ENCODE data around the gene MACC1. TPM values are rescaled to one million over a fixed set of nuclear protein-coding genes. Genes with fewer than 3 reads are reported as not detected.

MACC1 gene
- total and polyA plus RNA-seq, 10 of the 15 experiments (the other 5 are each of a cell fraction or from before 2014, with no cell fraction given) = 6.0 to 61.1 (median 12.7) TPM

- no peak overlapping the region for H3K27ac ChIP-seq (ENCODE audit: control insufficient read depth, insufficient read depth)
- RAD21 ChIA-PET (ENCODE audit: unreplicated experiment) = no interaction called here
- peaks cover 4% of the 10 kb centered on the region; the same call in 1 of the 2 replicates for H3K4me1 ChIP-seq (ENCODE audit: control insufficient read depth, insufficient read depth, low read length)
- H3K79me2 ChIP-seq (ENCODE audit: control insufficient read depth, insufficient read depth, low read length) = peaks cover 36% of the 10 kb centered on the region
- no peak for TF ChIP-seq CREB1 (IDR thresholded peaks at IDR 0.05; ENCODE audit: low read depth)
- TF ChIP-seq NBN (IDR thresholded peaks at IDR 0.05) = no peak
- no peak for TF ChIP-seq POLR2AphosphoS2 (IDR thresholded peaks at IDR 0.05; ENCODE audit: low read depth, low read length)
- intact Hi-C loops (cut with micrococcal nuclease; ENCODE audit: unreplicated experiment) = no loop called here
- peaks cover 3 to 9% of the 10 kb centered on the region in 2 experiments; a peak in 3 of 4 replicates for H3K36me3 ChIP-seq (ENCODE audit: control insufficient read depth in 2 of 2, insufficient read depth in 2 of 2, low read length in 1 of 2)
- no peak overlapping the region for H3K4me2 ChIP-seq (ENCODE audit: control insufficient read depth, insufficient read depth)
- no peak overlapping the region for H3K4me3 ChIP-seq
- ATAC-seq (peak; percentile 6; the same call in 1 of the 3 replicates), FAIRE-seq (peak; percentile 44), DNase-seq (ENCODE audit: low read depth, low spot score) (no peak)
- BruUV-seq (replicated peaks) = TSS peak; percentile 3
- no peaks in the 10 kb centered on the region for H4K20me1 ChIP-seq (ENCODE audit: control insufficient read depth, insufficient read depth)
- peaks cover 31% of the 10 kb centered on the region for H3K9me3 ChIP-seq (replicated peaks; ENCODE audit: control insufficient read depth, insufficient read depth, low read length)
- SMC1A ChIA-PET (ENCODE audit: uncharacterized antibody, unreplicated experiment) = interaction anchor here (1.2 to 6.7 kb wide), 2 partner anchors 11 to 64 kb away, joined by 3 to 123 read pairs; partner anchors contain the start of gene MACC1
- POLR2A ChIA-PET = interaction anchor here (0.8 kb wide), 1 partner anchor 18 kb away, joined by 3 read pairs; no protein-coding TSS in a partner anchor
- H2AFZ ChIP-seq (ENCODE audit: control insufficient read depth, low read depth, low read length) = no peak overlapping the region
- WGBS (ENCODE audit: insufficient coverage, insufficient replicate concordance, low lambda C conversion rate, missing lambda C conversion rate) = 42% methylated on average over 2 of the region's 2 CpGs
- no peak overlapping the region for H3K9ac ChIP-seq (ENCODE audit: control insufficient read depth, insufficient read depth, low read length)
- CTCF ChIA-PET = interaction anchor here (1.3 to 1.8 kb wide), 3 partner anchors 11 to 104 kb away, joined by 4 to 5 read pairs (median 4); partner anchors contain the start of gene MACC1
- H3K27me3 ChIP-seq (replicated peaks in 1 of 2; ENCODE audit: control insufficient read depth in 2 of 2, insufficient read depth in 2 of 2, low read length in 1 of 2) = no peaks in the 10 kb centered on the region
- in situ Hi-C loops (cut with MboI) = no loop called here
Observed at GRCh38 chr7:20206104-20206896, 10.9 kb downstream of the MACC1 start.

GRCh38 chr7:20203316-20203715, 13.9 kb downstream of the MACC1 start:
- Histone ChIP-seq H3K36me3 (ENCODE audit: control insufficient read depth in 2 of 2, insufficient read depth in 2 of 2, low read length in 1 of 2) (peaks cover 3 to 5% of the 10 kb centered on the region in 2 experiments; a peak in 3 of 4 replicates), H3K4me1 (ENCODE audit: control insufficient read depth, insufficient read depth, low read length) (peaks cover 17% of the 10 kb centered on the region), H3K4me2 (ENCODE audit: control insufficient read depth, insufficient read depth) (no peak overlapping the region), H3K27me3 (replicated peaks in 1 of 2; ENCODE audit: control insufficient read depth in 2 of 2, insufficient read depth in 2 of 2, low read length in 1 of 2) (no peaks in the 10 kb centered on the region), H3K4me3 (no peak overlapping the region), H3K9me3 (replicated peaks; ENCODE audit: control insufficient read depth, insufficient read depth, low read length) (peaks cover 11% of the 10 kb centered on the region; the same call in 2 of the 3 replicates), H3K27ac (ENCODE audit: control insufficient read depth, insufficient read depth) (no peak overlapping the region), H3K79me2 (ENCODE audit: control insufficient read depth, insufficient read depth, low read length) (peaks cover 29% of the 10 kb centered on the region), H4K20me1 (ENCODE audit: control insufficient read depth, insufficient read depth) (no peaks in the 10 kb centered on the region), H3K9ac (ENCODE audit: control insufficient read depth, insufficient read depth, low read length) (no peak overlapping the region), H2AFZ (ENCODE audit: control insufficient read depth, low read depth, low read length) (no peak overlapping the region)
- intact Hi-C loops (cut with micrococcal nuclease; ENCODE audit: unreplicated experiment) (no loop called here), in situ Hi-C loops (cut with MboI) (no loop called here)
- no peak for DNase-seq (ENCODE audit: low read depth, low spot score)
- BruUV-seq (replicated peaks) = no TSS peak
- ATAC-seq = no peak
- ChIA-PET RAD21 (ENCODE audit: unreplicated experiment) (interaction anchor here (0.7 to 3.3 kb wide), 10 partner anchors 10 to 109 kb away, joined by 3 to 22 read pairs (median 6); partner anchors contain the start of gene MACC1), POLR2A (interaction anchor here (0.6 to 5.0 kb wide), 10 partner anchors 10 to 1059 kb away, joined by 3 to 49 read pairs (median 4); no protein-coding TSS in a partner anchor), CTCF (interaction anchor here (0.8 to 2.6 kb wide), 9 partner anchors 9 to 107 kb away, joined by 3 to 16 read pairs (median 4); partner anchors contain the start of gene MACC1), SMC1A (ENCODE audit: uncharacterized antibody, unreplicated experiment) (interaction anchor here (0.8 to 6.7 kb wide), 17 partner anchors 9 to 152 kb away, joined by 3 to 123 read pairs (median 6); partner anchors contain the start of gene MACC1)
- WGBS (ENCODE audit: insufficient coverage, insufficient replicate concordance, low lambda C conversion rate, missing lambda C conversion rate) = 85% methylated on average over 4 of the region's 4 CpGs
- no peak for FAIRE-seq
- TF ChIP-seq BCL11A (IDR thresholded peaks at IDR 0.05; ENCODE audit: low read depth, low read length) = no peak
- TF ChIP-seq MTA3 (IDR thresholded peaks at IDR 0.05; ENCODE audit: borderline replicate concordance, low read length) = no peak
- no peak for TF ChIP-seq EZH2 (IDR thresholded peaks at IDR 0.05; ENCODE audit: borderline replicate concordance, control insufficient read depth, low read depth, low read length)
- TF ChIP-seq RBBP5 (conservative IDR thresholded peaks at IDR 0.05) = no peak
- TF ChIP-seq ZBTB40 (IDR thresholded peaks at IDR 0.05; ENCODE audit: borderline replicate concordance) = no peak

All from GM12878 (cell line).